ENCODE results near the gene FLT3. TPM values are rescaled to one million over a fixed set of nuclear protein-coding genes. Genes with fewer than 3 reads are reported as not detected.
"Not testable (repeated sequence)": the region's sequence is repeated elsewhere in the genome, so short reads cannot be mapped to it uniquely, and the experiment has no call there.

FLT3 gene
- total and polyA plus RNA-seq, 10 of the 15 experiments (the other 5 are each of a cell fraction or from before 2014, with no cell fraction given), result 0.04 to 0.19 (median 0.11) TPM; not detected in 1

- no peak for FAIRE-seq
- RAD21 ChIA-PET (ENCODE audit: unreplicated experiment), result no interaction called here
- POLR2A ChIA-PET, result interaction anchor here (0.9 kb wide), 1 partner anchor 1530 kb away, joined by 3 read pairs; no protein-coding TSS in a partner anchor
- no TSS peak for BruUV-seq (replicated peaks)
- no peak for TF ChIP-seq NFXL1 (IDR thresholded peaks at IDR 0.05; ENCODE audit: borderline replicate concordance)
- TF ChIP-seq ELK1 (IDR thresholded peaks at IDR 0.05; ENCODE audit: low read depth, low read length), result no peak
- no peak for TF ChIP-seq BMI1 (IDR thresholded peaks at IDR 0.05; ENCODE audit: borderline replicate concordance)
- TF ChIP-seq SUPT20H (IDR thresholded peaks at IDR 0.05; ENCODE audit: borderline replicate concordance, control insufficient read depth, low read depth, low read length), result no peak
- no peak for TF ChIP-seq TBL1XR1 (IDR thresholded peaks at IDR 0.05; ENCODE audit: low read depth, low read length)
- no peak for TF ChIP-seq SPI1 (IDR thresholded peaks at IDR 0.05; ENCODE audit: borderline replicate concordance, insufficient read depth, low read depth, low read length)
- TF ChIP-seq ZNF687 (IDR thresholded peaks at IDR 0.05), result no peak
- no peak for TF ChIP-seq RBBP5 (conservative IDR thresholded peaks at IDR 0.05)
- no peak for TF ChIP-seq BACH1 (IDR thresholded peaks at IDR 0.05; ENCODE audit: borderline replicate concordance)
- no peak for TF ChIP-seq RCOR1 (conservative IDR thresholded peaks at IDR 0.05; ENCODE audit: low read depth, low read length)
- no peak for TF ChIP-seq SMAD5 (IDR thresholded peaks at IDR 0.05; ENCODE audit: low read depth)
- no peak for TF ChIP-seq LARP7 (IDR thresholded peaks at IDR 0.05)
- TF ChIP-seq JUNB (IDR thresholded peaks at IDR 0.05), result no peak
- Histone ChIP-seq H3K9ac (ENCODE audit: control insufficient read depth, insufficient read depth, low read length) (no peak overlapping the region), H3K27me3 (replicated peaks in 1 of 2; ENCODE audit: control insufficient read depth in 2 of 2, insufficient read depth in 2 of 2, low read length in 1 of 2) (peaks cover 0 to 5% of the 10 kb centered on the region in 2 experiments; a peak in 1 of 4 replicates), H3K4me1 (ENCODE audit: control insufficient read depth, insufficient read depth, low read length) (no peaks in the 10 kb centered on the region), H3K27ac (ENCODE audit: control insufficient read depth, insufficient read depth) (no peak overlapping the region), H3K4me3 (no peak overlapping the region), H3K9me3 (replicated peaks; ENCODE audit: control insufficient read depth, insufficient read depth, low read length) (no peaks in the 10 kb centered on the region), H2AFZ (ENCODE audit: control insufficient read depth, low read depth, low read length) (no peak overlapping the region), H3K4me2 (ENCODE audit: control insufficient read depth, insufficient read depth) (no peak overlapping the region), H4K20me1 (ENCODE audit: control insufficient read depth, insufficient read depth) (no peaks in the 10 kb centered on the region), H3K79me2 (ENCODE audit: control insufficient read depth, insufficient read depth, low read length) (no peaks in the 10 kb centered on the region), H3K36me3 (ENCODE audit: control insufficient read depth in 2 of 2, insufficient read depth in 2 of 2, low read length in 1 of 2) (no peaks in the 10 kb centered on the region)
- 8% methylated on average over 1 of the region's 1 CpG for WGBS (ENCODE audit: insufficient coverage, insufficient replicate concordance, low lambda C conversion rate, missing lambda C conversion rate)
- CTCF ChIA-PET, result no interaction called here
- no peak for DNase-seq (ENCODE audit: low read depth, low spot score)
- in situ Hi-C loops (cut with MboI), result no loop called here
- no peak for ATAC-seq
- intact Hi-C loops (cut with micrococcal nuclease; ENCODE audit: unreplicated experiment), result no loop called here
- SMC1A ChIA-PET (ENCODE audit: uncharacterized antibody, unreplicated experiment), result no interaction called here
Observed at GRCh38 chr13:28106976-28107375, 6.6 kb upstream of the FLT3 start.

- CTCF ChIA-PET; BruUV-seq (replicated peaks); H3K9me3 ChIP-seq (replicated peaks; ENCODE audit: control insufficient read depth, insufficient read depth, low read length); H3K9ac ChIP-seq (ENCODE audit: control insufficient read depth, insufficient read depth, low read length); POLR2A ChIA-PET; H3K79me2 ChIP-seq (ENCODE audit: control insufficient read depth, insufficient read depth, low read length); DNase-seq (ENCODE audit: low read depth, low spot score); H2AFZ ChIP-seq (ENCODE audit: control insufficient read depth, low read depth, low read length); intact Hi-C loops (cut with micrococcal nuclease; ENCODE audit: unreplicated experiment); FAIRE-seq; H3K36me3 ChIP-seq (ENCODE audit: control insufficient read depth in 2 of 2, insufficient read depth in 2 of 2, low read length in 1 of 2); H3K4me3 ChIP-seq; in situ Hi-C loops (cut with MboI); RAD21 ChIA-PET (ENCODE audit: unreplicated experiment); H4K20me1 ChIP-seq (ENCODE audit: control insufficient read depth, insufficient read depth); H3K4me2 ChIP-seq (ENCODE audit: control insufficient read depth, insufficient read depth); H3K4me1 ChIP-seq (ENCODE audit: control insufficient read depth, insufficient read depth, low read length); H3K27ac ChIP-seq (ENCODE audit: control insufficient read depth, insufficient read depth); ATAC-seq: not testable (repeated sequence)
- SMC1A ChIA-PET (ENCODE audit: uncharacterized antibody, unreplicated experiment), result interaction anchor here (0.6 kb wide), 1 partner anchor 8 kb away, joined by 3 read pairs; no protein-coding TSS in a partner anchor
- WGBS (ENCODE audit: insufficient coverage, insufficient replicate concordance, low lambda C conversion rate, missing lambda C conversion rate), result 81% methylated on average over 4 of the region's 4 CpGs
- peaks cover 6 to 18% of the 10 kb centered on the region in 2 experiments for H3K27me3 ChIP-seq (replicated peaks in 1 of 2; ENCODE audit: control insufficient read depth in 2 of 2, insufficient read depth in 2 of 2, low read length in 1 of 2)
Observed at GRCh38 chr13:28101886-28102285, 1.5 kb upstream of the FLT3 start.
